Colonic mucosa (tissue), 4 donors: ENCODE data around the gene VIPAS39. TPM values are rescaled to one million over a fixed set of nuclear protein-coding genes. Genes with fewer than 3 reads are reported as not detected.

Experiments used
- DNase-seq: peaks from one replicate; pipeline ENCODE4 v3.0.0-alpha.2; 2020
- H3K27ac ChIP-seq: fragments of 200-600 bp; one replicate; pipeline ENCODE4 v1.8.0; 2021
- H3K27me3 ChIP-seq: fragments of 200-600 bp; one replicate; pipeline ENCODE4 v1.8.0; 2021
- H3K36me3 ChIP-seq: fragments of 200-600 bp; one replicate; pipeline ENCODE4 v1.8.0; 2021
- H3K4me1 ChIP-seq: fragments of 200-600 bp; one replicate; pipeline ENCODE4 v1.8.0; 2021; ENCODE audit warnings: mild to moderate bottlenecking
- H3K4me3 ChIP-seq: fragments of 200-600 bp; one replicate; pipeline ENCODE4 v1.8.0; 2021
- H3K9ac ChIP-seq, 2 donors: one replicate each; pipeline ENCODE4 v1.7.0; 2013; ENCODE audit warnings: control low read depth in 2 of 2, low read depth in 2 of 2, low read length in 2 of 2
- H3K9me3 ChIP-seq: fragments of 200-600 bp; one replicate; pipeline ENCODE4 v1.8.0; 2021
- CTCF ChIP-seq: fragments of 200-600 bp; IDR thresholded peaks from one replicate; pipeline ENCODE4 v1.8.0; 2022; ENCODE audit warnings: antibody characterized with exemption, mild to moderate bottlenecking
- intact Hi-C: fragments of 100-400 bp; cut with DNase I; formaldehyde crosslinking; loops from one replicate; pipeline ENCODE4 v1.14.1; 2022
- total RNA-seq, 2 donors: library from RNA; stranded (reverse); fragmentation: NEBNext Ultra II Directional in 1 of 2; extraction: Animal tissue kit (Norgen Biotek cat#: 25700) in 1 of 2; gene quantifications; one replicate each; pipeline ENCODE4 v1.2.1, GENCODE V29; 2021
- donor health status: healthy.
- donor health status: DM: no; HTN: no; CAD: no.
- donor health status: DM: no; HTN: no; CAD: no.

VIPAS39 gene
- total RNA-seq, 2 donors from 2014 or later, result 16.3 to 17.5 TPM

- Histone ChIP-seq H3K36me3 (no peaks in the 10 kb centered on the region), H3K4me3 (no peak overlapping the region), H3K27ac (no peak overlapping the region), H3K9ac (no peak overlapping the region), H3K9me3 (no peaks in the 10 kb centered on the region), H3K27me3 (no peaks in the 10 kb centered on the region), H3K4me1 (no peaks in the 10 kb centered on the region)
- intact Hi-C loops, result no loop called here
- no peak for TF ChIP-seq CTCF
- no peak for DNase-seq
These were observed 51.3 kb downstream of the VIPAS39 start for GRCh38 chr14:77406086-77406485.

DNA sequence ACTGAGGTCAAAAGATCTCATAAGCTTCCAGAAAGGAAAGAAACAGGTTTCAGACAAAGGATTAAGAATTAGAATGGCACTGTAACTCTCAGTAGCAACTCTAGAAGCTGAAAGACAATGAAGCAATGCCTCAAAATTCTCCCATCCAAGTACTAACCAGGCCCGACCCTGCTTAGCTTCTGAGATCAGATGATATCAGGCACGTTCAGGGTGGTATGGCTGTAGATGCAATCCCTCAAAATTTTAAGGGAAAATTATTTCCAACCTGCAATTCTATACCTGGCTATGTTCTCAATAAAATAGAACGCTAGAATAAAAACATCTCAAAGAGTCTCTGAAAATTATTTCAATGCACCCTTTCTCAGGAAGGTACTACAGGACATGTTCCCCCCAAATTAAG is 53.6 kb downstream of the VIPAS39 start:
- Histone ChIP-seq H3K9ac (no peak overlapping the region), H3K4me3 (no peak overlapping the region), H3K9me3 (no peaks in the 10 kb centered on the region), H3K36me3 (no peaks in the 10 kb centered on the region), H3K27ac (no peak overlapping the region), H3K27me3 (no peaks in the 10 kb centered on the region), H3K4me1 (no peaks in the 10 kb centered on the region)
- intact Hi-C loops, result no loop called here
- no peak for DNase-seq
- TF ChIP-seq CTCF, result no peak

DNA sequence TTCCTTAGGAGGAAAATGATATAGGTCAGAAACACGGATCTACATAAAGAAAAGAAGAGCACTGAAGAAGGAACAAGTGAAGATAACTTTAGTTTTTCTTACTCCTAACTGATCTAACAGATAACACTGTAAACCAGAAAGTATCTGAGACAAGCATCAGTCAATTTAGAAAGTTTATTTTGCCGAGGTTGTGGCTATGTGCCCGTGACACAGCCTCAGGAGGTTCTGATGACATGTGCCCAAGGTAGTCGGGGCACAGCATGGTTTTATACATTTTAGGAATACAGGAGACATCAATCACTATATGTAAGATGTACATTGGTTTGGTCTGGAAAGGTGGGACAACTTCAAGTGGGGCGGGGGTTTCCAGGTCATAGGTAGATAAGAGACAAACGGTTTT is 57.2 kb downstream of the VIPAS39 start:
- Histone ChIP-seq H3K4me1 (no peaks in the 10 kb centered on the region), H3K9me3 (no peaks in the 10 kb centered on the region), H3K4me3 (no peak overlapping the region), H3K27ac (no peak overlapping the region), H3K9ac (no peak overlapping the region), H3K27me3 (no peaks in the 10 kb centered on the region), H3K36me3 (no peaks in the 10 kb centered on the region)
- no peak for TF ChIP-seq CTCF
- no peak for DNase-seq
- intact Hi-C loops, result no loop called here

GRCh38 chr14:77390188-77390587 is 67.2 kb downstream of the VIPAS39 start:
- Histone ChIP-seq H3K27me3 (no peaks in the 10 kb centered on the region), H3K9ac (no peak overlapping the region), H3K27ac (no peak overlapping the region), H3K4me3 (no peak overlapping the region), H3K4me1 (peaks cover 4% of the 10 kb centered on the region), H3K36me3 (no peaks in the 10 kb centered on the region), H3K9me3 (no peaks in the 10 kb centered on the region)
- no peak for TF ChIP-seq CTCF
- intact Hi-C loops, result no loop called here
- no peak for DNase-seq

- Histone ChIP-seq H3K27me3 (no peaks in the 10 kb centered on the region), H3K9me3 (no peaks in the 10 kb centered on the region), H3K4me1 (peaks cover 12% of the 10 kb centered on the region), H3K9ac (no peak overlapping the region), H3K27ac (no peak overlapping the region), H3K4me3 (no peak overlapping the region), H3K36me3 (no peaks in the 10 kb centered on the region)
- intact Hi-C loops, result no loop called here
- TF ChIP-seq CTCF, result no peak
- no peak for DNase-seq
These were observed 78.7 kb downstream of the VIPAS39 start for GRCh38 chr14:77378701-77379100.

DNA sequence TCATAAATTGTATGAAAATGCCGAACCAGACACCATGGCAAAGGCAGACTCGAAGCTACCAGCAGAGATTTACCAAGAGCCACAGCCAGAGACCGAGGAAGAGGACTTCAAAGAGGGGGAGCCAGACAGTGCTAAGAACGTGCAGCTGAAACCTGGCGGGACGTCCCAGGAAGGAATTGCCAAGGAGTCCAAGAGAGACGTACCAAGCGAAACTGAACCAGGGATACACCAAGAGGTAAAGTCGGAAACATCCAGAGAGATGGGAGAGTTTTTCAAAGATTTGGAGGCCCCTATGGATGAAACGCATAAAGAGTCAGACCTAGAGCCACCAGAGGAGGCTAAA is 79.9 kb downstream of the VIPAS39 start:
- peaks cover 12% of the 10 kb centered on the region for H3K4me1 ChIP-seq
- peak overlapping the region; percentile 97 for H3K4me3 ChIP-seq
- intact Hi-C loops, result no loop called here
- H3K9me3 ChIP-seq, result no peaks in the 10 kb centered on the region
- no peak for DNase-seq
- H3K9ac ChIP-seq, result peak overlapping the region; percentile 82 to 87
- TF ChIP-seq CTCF, result no peak
- H3K27ac ChIP-seq, result peak overlapping the region; percentile 83
- no peaks in the 10 kb centered on the region for H3K36me3 ChIP-seq
- no peaks in the 10 kb centered on the region for H3K27me3 ChIP-seq
